HUES48 (cell line): ENCODE data around the gene CSPG4.
"Not testable (repeated sequence)": the region's sequence is repeated elsewhere in the genome, so short reads cannot be mapped to it uniquely, and the experiment has no call there.

ENCODE experiments used
- H3K27ac ChIP-seq: one replicate; pipeline ENCODE4 v1.7.0; 2013; ENCODE audit warnings: low read depth, low read length, inconsistent platforms
- H3K27me3 ChIP-seq: 2 replicates; pipeline ENCODE4 v1.6.1; 2013; ENCODE audit warnings: mild to moderate bottlenecking, low read length; ENCODE audit not compliant: control insufficient read depth, insufficient read depth
- H3K36me3 ChIP-seq: 2 replicates; pipeline ENCODE4 v1.6.1; 2013; ENCODE audit warnings: low read length; ENCODE audit not compliant: control insufficient read depth, insufficient read depth
- H3K4me1 ChIP-seq: 2 replicates; pipeline ENCODE4 v1.6.1; 2013; ENCODE audit warnings: mild to moderate bottlenecking, low read length; ENCODE audit not compliant: control insufficient read depth, insufficient read depth
- H3K4me3 ChIP-seq: 2 replicates; pipeline ENCODE4 v1.5.1; 2013; ENCODE audit warnings: mild to moderate bottlenecking, low read depth, low read length
- H3K9ac ChIP-seq: 2 replicates; pipeline ENCODE4 v1.6.1; 2013; ENCODE audit warnings: mild to moderate bottlenecking, low read depth, low read length, moderate library complexity
- H3K9me3 ChIP-seq: 2 replicates; pipeline ENCODE4 v1.6.1; 2013; ENCODE audit warnings: low read length; ENCODE audit not compliant: control insufficient read depth, insufficient read depth

Gene CSPG4

DNA sequence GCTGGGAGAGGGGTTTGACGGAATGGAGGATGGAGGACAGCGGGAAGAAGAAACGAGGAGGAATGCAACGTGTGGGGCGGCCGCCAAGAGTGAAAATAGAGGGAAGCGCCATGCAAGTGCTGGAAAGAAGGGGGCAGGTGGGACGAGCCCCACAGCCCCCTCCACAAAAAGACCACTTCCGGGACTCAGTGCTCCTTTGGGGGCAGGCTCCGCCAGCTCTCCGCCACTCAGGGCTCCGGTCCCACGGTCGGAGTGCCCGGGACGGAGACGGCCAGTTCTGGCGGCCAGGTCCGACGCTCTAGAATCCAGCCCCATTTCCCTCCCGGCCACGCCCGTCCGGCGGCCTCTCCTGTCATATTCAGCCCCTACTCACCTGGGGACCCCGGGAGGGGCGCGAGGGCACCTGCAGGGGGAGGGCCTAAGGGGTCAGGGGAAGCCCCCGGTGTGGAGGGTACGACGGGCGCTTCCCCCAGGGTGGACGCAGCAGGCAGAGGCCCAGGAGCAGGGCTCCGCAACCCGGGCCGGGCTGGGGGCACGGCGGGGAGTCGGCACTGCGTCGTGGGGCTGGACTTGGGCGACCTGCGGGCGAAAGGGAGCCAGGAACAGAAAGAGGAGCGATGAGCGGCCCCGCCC lies 25.5 kb upstream of the CSPG4 start:
- Histone ChIP-seq H3K4me3 (peak overlapping the region; percentile 87), H3K9me3 (peaks cover 5% of the 10 kb centered on the region), H3K27me3 (peaks cover 14% of the 10 kb centered on the region), H3K27ac (no peak overlapping the region), H3K9ac (no peak overlapping the region), H3K4me1 (no peaks in the 10 kb centered on the region), H3K36me3 (no peaks in the 10 kb centered on the region)

GRCh38 chr15:75737116-75738013 lies 24.7 kb upstream of the CSPG4 start:
- H3K9ac ChIP-seq, H3K27ac ChIP-seq, H3K9me3 ChIP-seq, H3K4me1 ChIP-seq, H3K36me3 ChIP-seq: not testable (repeated sequence)
- H3K27me3 ChIP-seq = peaks cover 14% of the 10 kb centered on the region
- peak overlapping the region; percentile 87 for H3K4me3 ChIP-seq

- Histone ChIP-seq H3K9me3 (peaks cover 5% of the 10 kb centered on the region; the same call in 1 of the 2 replicates), H3K27me3 (peaks cover 14% of the 10 kb centered on the region), H3K4me3 (no peak overlapping the region), H3K4me1 (no peaks in the 10 kb centered on the region; the same call in 1 of the 2 replicates), H3K9ac (no peak overlapping the region), H3K36me3 (no peaks in the 10 kb centered on the region), H3K27ac (no peak overlapping the region)
Observed at GRCh38 chr15:75736256-75736655, 23.6 kb upstream of the CSPG4 start.

DNA sequence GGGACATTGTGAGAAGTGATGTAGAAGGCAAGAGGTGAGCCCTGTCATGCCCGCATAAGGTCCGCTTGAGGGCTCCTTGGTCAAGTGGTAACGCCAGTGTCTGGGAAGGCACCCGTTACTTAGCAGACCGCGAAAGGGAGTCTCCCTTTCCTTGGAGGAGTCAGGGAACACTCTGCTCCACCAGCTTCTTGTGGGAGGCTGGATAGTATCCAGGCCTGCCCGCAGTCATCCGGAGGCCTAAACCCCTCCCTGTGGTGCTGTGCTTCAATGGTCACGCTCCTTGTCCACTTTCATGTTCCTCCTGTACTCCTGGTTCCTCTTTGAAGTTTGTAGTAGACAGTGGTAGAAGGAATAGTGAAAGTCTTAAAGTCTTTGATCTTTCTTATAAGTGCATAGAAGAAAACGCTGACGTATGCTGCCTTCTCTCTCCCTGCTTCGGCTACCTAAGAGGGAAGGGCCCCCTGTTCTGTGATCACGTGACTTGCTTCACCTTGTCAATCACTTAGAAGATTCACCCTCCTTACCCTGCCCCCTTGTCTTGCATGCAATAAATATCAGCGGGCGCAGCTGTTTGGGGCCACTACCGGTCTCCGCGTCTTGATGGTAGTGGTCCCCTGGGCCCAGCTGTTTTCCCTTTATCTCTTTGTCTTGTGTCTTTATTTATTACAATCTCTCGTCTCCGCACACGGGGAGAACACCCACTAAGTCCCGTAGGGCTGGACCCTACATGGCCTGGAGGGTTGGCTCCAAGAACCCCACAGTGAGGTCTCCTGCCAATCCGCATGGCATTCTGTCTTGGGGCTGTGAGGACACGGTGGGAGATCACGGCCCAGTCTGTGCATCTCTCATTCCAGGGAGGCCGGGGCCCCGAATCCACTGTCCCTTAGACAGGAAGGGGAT lies 22.5 kb upstream of the CSPG4 start:
- not testable (repeated sequence) for H3K27ac ChIP-seq, H3K36me3 ChIP-seq, H3K4me1 ChIP-seq, H3K9me3 ChIP-seq, H3K9ac ChIP-seq, H3K4me3 ChIP-seq
- H3K27me3 ChIP-seq = peaks cover 14% of the 10 kb centered on the region

GRCh38 chr15:75733761-75734651 lies 21.4 kb upstream of the CSPG4 start:
- H3K4me3 ChIP-seq = no peak overlapping the region
- no peak overlapping the region for H3K9ac ChIP-seq
- H3K36me3 ChIP-seq = no peaks in the 10 kb centered on the region
- no peaks in the 10 kb centered on the region for H3K9me3 ChIP-seq
- no peak overlapping the region for H3K27ac ChIP-seq
- H3K4me1 ChIP-seq = no peaks in the 10 kb centered on the region; the same call in 1 of the 2 replicates
- peaks cover 3% of the 10 kb centered on the region for H3K27me3 ChIP-seq

- Histone ChIP-seq H3K4me3 (no peak overlapping the region), H3K36me3 (no peaks in the 10 kb centered on the region), H3K27ac (no peak overlapping the region), H3K27me3 (no peaks in the 10 kb centered on the region), H3K9ac (no peak overlapping the region), H3K4me1 (no peaks in the 10 kb centered on the region; the same call in 1 of the 2 replicates), H3K9me3 (no peaks in the 10 kb centered on the region)
Observed at GRCh38 chr15:75732809-75733451, 20.3 kb upstream of the CSPG4 start.

GRCh38 chr15:75732177-75732808 lies 19.6 kb upstream of the CSPG4 start:
- H3K4me1 ChIP-seq = no peaks in the 10 kb centered on the region; the same call in 1 of the 2 replicates
- no peak overlapping the region for H3K4me3 ChIP-seq
- H3K27ac ChIP-seq = no peak overlapping the region

DNA sequence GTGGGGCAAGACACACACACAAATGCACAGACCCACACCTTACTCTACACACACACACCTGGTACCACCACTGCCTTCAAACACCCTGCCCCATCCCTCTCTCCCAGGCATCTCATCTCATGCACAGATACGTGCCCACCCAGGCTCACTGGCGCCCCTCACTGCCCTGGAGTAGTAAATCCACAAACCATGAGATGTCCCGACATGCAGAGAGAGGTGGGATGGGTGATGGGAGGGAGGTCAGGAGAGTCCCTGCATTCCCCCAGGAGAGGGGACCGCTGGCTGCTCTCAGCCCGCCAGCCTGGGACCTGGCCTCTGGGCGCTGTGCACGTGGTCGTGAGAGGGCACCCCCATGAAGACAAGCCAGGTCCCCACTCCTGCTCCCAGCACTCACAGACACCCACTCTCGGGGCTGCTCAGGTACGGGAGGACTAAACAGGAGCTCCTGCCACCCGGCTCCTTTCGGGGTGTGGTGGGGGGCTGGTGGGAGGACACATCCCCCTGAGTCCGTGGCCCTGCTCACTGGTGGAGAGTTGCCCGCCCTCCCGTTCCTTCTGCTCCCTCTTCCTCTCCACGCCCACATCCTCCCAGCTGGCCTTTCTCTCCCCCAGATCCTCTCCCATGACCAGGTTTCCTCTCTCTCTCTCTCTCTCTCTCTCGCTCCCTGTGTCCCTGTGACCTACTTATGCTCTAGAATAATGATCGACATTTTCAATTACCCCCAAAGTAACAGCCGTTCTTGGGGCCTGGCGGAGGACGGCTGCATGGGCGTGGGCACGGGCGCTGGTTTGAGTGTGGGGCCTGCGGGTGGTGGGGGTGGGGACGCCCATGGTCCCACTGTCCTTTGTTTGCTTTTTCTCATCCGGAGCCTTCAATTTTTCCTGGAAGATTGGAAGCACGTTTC lies 18.9 kb upstream of the CSPG4 start:
- Histone ChIP-seq H3K27ac (no peak overlapping the region), H3K9ac (no peak overlapping the region), H3K4me1 (no peaks in the 10 kb centered on the region; the same call in 1 of the 2 replicates)

More at GRCh38 chr15:75732177-75732808, 19.6 kb upstream of the CSPG4 start:
- Histone ChIP-seq H3K9ac (no peak overlapping the region), H3K9me3 (no peaks in the 10 kb centered on the region), H3K36me3 (no peaks in the 10 kb centered on the region), H3K27me3 (no peaks in the 10 kb centered on the region)

More for the DNA sequence above, 18.9 kb upstream of the CSPG4 start:
- Histone ChIP-seq H3K27me3 (no peaks in the 10 kb centered on the region), H3K36me3 (no peaks in the 10 kb centered on the region), H3K9me3 (no peaks in the 10 kb centered on the region), H3K4me3 (no peak overlapping the region)
